ENCODE measurements around the gene EMP3. TPM values are rescaled to one million over a fixed set of nuclear protein-coding genes. Genes with fewer than 3 reads are reported as not detected.

EMP3 gene
- 10 to 100 TPM; 14.0 to 19.3 (median 14.9) TPM for total RNA-seq

GRCh38 chr19:48325265-48325910, at the start of gene EMP3:
EMP3 (plus strand) TSS chr19:48325552; CDS start chr19:48326845, 1,293 bp downstream.
- Histone ChIP-seq H3K4me1 (peaks cover 20 to 53% of the 10 kb centered on the region in 2 donors), H3K4me3 (replicated peaks in 1 of 3) (peak within 1 kb of the TSS in 2 of 3 donors; percentile 22 to 28), H3K9me3 (no peaks in the 10 kb centered on the region), H3K36me3 (no peaks in the 10 kb centered on the region), H3K27ac (peak within 1 kb of the TSS; percentile 68 to 87 (median 72)), H3K27me3 (no peaks in the 10 kb centered on the region)
- 3 to 5% methylated on average over 22 of the region's 22 CpGs for WGBS, 2 donors
- no peak for TF ChIP-seq CTCF (IDR thresholded peaks at IDR 0.05)
- TF ChIP-seq POLR2A (IDR thresholded peaks at IDR 0.05), result peak in 1 of 2 donors; percentile 51
- intact Hi-C loops (cut with DNase I), result no loop called here
- peak; percentile 77 to 81 for DNase-seq

- Histone ChIP-seq H3K36me3 (peaks cover 0 to 13% of the 10 kb centered on the region in 2 donors), H3K9me3 (no peaks in the 10 kb centered on the region), H3K4me3 (replicated peaks in 1 of 3) (no peak overlapping the region), H3K4me1 (no peaks in the 10 kb centered on the region), H3K27me3 (no peaks in the 10 kb centered on the region), H3K27ac (no peak overlapping the region)
- no peak for TF ChIP-seq CTCF (IDR thresholded peaks at IDR 0.05)
- TF ChIP-seq POLR2A (IDR thresholded peaks at IDR 0.05), result no peak
- intact Hi-C loops (cut with DNase I), result no loop called here
- 84 to 91% methylated on average over 8 to 9 of the region's 9 CpGs for WGBS, 2 donors
- DNase-seq, result no peak
Measured at GRCh38 chr19:48279747-48280146, 45.6 kb upstream of the EMP3 start.

GRCh38 chr19:48283908-48284307, 41.4 kb upstream of the EMP3 start:
- TF ChIP-seq CTCF (IDR thresholded peaks at IDR 0.05) (no peak), POLR2A (IDR thresholded peaks at IDR 0.05) (no peak)
- 92 to 95% methylated on average over 7 of the region's 7 CpGs for WGBS, 2 donors

GRCh38 chr19:48284896-48285295, 40.5 kb upstream of the EMP3 start:
- H3K36me3 ChIP-seq, result peaks cover 0 to 21% of the 10 kb centered on the region in 2 donors
- WGBS, 2 donors, result 81 to 83% methylated on average over 4 of the region's 4 CpGs
- intact Hi-C loops (cut with DNase I), result no loop called here
- no peaks in the 10 kb centered on the region for H3K9me3 ChIP-seq
- H3K4me3 ChIP-seq (replicated peaks in 1 of 3), result no peak overlapping the region
- TF ChIP-seq CTCF (IDR thresholded peaks at IDR 0.05) (no peak), POLR2A (IDR thresholded peaks at IDR 0.05) (no peak)
- no peaks in the 10 kb centered on the region for H3K4me1 ChIP-seq
- no peak for DNase-seq
- H3K27ac ChIP-seq, result no peak overlapping the region
- H3K27me3 ChIP-seq, result no peaks in the 10 kb centered on the region

More at GRCh38 chr19:48283908-48284307, 41.4 kb upstream of the EMP3 start:
- no peak for DNase-seq
- no peaks in the 10 kb centered on the region for H3K27me3 ChIP-seq
- intact Hi-C loops (cut with DNase I), result no loop called here
- no peak overlapping the region for H3K4me3 ChIP-seq (replicated peaks in 1 of 3)
- no peak overlapping the region for H3K27ac ChIP-seq
- H3K4me1 ChIP-seq, result no peaks in the 10 kb centered on the region
- no peaks in the 10 kb centered on the region for H3K9me3 ChIP-seq
- peaks cover 0 to 21% of the 10 kb centered on the region in 2 donors for H3K36me3 ChIP-seq

GRCh38 chr19:48287748-48288147, 37.6 kb upstream of the EMP3 start:
- Histone ChIP-seq H3K4me3 (replicated peaks in 1 of 3) (no peak overlapping the region), H3K27ac (no peak overlapping the region), H3K9me3 (no peaks in the 10 kb centered on the region), H3K27me3 (no peaks in the 10 kb centered on the region), H3K36me3 (peaks cover 0 to 18% of the 10 kb centered on the region in 2 donors), H3K4me1 (peaks cover 8% of the 10 kb centered on the region in 2 donors)
- TF ChIP-seq CTCF (IDR thresholded peaks at IDR 0.05) (no peak), POLR2A (IDR thresholded peaks at IDR 0.05) (no peak)
- intact Hi-C loops (cut with DNase I), result no loop called here
- no peak for DNase-seq
- 93 to 98% methylated on average over 3 of the region's 3 CpGs for WGBS, 2 donors

Measured in thyroid gland (tissue), 4 donors.